ENCODE data around the gene IER2.

The IER2 gene

DNA sequence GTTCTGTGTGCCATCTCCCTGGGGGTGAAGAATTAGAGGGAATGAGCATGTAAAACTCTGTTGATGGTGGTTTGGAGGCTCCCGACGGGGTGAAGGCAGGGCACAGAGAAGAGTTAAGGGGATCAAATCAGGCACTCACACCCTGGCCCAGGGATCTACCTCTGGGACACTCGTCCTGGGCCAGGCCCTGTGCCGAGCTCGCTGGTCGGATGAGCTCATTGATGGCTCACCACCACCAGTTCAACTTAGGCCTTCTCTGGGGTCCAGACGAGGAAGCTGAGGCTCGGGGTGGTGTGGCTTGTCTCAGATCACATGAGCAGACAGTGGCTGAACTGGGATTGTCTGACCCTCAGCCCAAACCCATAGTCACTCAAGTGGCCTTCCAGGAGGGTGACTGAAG, 30.6 kb upstream of the IER2 start:
- no peak for DNase-seq

- no peak for DNase-seq
Observed at GRCh38 chr19:13120031-13120430, 30.2 kb upstream of the IER2 start.

DNA sequence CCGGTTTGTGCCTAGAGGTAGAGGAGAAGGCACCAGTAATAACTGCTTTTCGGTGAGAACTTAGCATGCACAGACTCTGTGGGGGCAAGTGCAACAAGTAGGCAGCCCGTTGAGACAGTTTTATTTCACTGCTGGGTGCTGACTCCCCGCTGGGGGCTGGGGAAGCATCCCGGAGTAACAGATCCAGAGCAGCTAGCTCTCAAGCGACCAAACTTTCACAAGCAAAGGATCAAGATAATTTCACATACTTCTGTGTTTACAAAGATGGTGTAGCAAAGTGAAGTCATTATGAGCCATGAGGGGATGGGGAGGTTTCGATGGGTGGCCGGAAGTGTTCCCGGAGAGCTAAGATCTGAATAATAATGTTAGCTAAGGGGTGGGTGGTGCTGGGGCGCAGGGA, 29.4 kb upstream of the IER2 start:
- no peak for DNase-seq

- no peak for DNase-seq
Observed at GRCh38 chr19:13121551-13122274, 28.5 kb upstream of the IER2 start.

GRCh38 chr19:13122275-13122878, 27.8 kb upstream of the IER2 start:
- no peak for DNase-seq

DNA sequence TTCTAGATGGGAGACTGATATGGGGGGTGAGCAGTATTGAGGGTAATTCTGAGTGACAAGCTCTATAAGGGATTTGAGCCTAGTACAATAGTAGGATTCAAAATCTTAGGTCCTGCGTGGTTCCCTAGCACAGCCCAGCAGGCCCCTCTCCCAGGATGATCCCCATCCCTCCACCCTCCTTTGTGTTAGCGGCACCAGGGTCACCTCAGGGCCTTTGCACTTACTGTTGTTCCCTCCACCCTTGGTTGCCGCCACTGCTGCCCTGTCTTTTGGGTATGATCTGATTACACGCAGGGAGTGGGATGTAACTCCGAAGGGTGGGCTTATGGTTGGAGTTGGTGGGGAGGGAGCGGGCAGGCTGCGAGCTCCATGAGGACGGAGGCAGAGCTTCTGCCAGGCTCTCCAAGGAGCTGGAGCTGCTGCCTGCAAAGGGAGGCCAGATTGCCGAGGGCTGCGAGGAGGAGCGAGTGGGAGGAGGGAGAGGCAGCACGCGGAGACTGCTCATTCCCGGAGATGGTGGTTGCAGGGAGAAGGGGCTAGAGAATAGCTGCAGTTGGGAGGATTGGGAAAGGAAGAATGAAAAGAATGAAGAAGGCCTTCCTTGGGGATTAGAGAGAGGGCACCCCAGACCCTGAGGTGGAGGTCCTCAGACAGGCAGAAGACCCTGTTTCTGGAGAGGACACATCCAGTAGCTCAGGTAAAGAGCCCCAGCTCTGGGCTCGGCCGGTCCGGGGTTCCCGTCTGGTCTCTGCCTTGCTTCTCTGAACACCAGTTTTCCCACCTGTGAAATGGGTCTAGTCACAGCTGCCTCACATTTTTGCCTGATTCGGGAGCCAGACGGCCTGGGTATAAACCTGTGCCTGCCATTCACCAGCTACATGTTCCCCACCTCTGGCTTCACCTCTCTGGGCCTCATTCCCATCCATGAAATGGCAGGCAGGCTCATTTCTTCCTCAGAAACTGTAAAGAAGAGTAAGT, 26.9 kb upstream of the IER2 start:
- no peak for DNase-seq

- no peak for DNase-seq
Observed at GRCh38 chr19:13127051-13127450, 23.2 kb upstream of the IER2 start.

DNA sequence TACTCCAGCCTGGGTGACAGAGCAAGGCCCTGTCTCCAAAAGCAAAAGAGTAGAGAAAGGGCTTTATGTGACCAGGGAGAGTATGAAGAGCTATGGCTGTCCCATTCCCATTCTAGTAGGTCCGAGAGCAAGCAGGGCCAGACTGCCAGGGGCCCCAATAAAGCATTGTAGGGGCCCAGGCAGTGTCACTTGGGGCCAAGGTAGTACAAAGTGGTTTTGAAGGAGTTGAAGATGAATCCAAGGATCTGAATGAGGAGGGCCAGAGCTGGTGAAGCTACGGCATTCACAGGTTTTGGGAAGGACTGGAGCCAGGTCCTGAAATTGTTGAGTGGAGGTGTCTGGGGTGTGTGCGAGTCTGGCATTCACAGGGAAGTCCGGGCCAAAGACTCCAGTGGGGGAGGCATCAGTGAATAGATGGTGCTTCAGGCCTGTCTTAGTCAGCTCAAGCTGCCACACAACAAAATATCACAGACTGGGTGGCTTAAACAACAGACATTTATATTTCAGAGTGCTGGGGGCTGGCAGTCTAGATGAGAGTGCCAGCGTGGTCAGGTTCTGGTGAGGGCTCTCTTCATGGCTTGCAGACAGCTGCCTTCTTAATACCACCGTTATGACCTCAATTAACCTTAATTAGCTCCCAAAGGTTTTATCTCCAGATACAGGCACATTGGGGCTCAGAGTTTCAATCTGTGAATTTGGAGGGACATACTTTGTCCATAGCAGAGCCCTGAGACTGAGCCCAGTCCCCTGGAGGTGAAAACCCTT, 22.2 kb upstream of the IER2 start:
- no peak for DNase-seq

DNA sequence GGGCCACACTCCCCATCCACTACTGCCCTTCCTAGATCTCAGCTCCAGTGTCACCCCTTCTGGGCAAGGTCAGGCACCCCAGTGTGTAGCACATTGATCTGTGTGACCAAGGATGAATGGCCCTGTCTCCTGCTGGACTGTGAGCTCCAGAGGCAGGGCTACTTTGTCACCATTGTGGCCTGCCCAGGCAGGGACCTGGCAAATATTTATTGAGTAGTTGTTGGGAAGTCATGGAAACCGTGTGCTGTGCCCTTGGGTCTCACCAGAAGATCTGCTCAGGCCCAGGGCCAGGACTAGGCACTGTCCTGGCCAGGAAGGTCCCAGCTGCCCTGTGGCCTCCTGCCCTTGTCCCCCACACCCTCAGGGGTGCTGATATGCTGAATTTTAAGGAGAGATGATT, 21.6 kb upstream of the IER2 start:
- DNase-seq: no peak

- DNase-seq: no peak
Observed at GRCh38 chr19:13129384-13129783, 20.8 kb upstream of the IER2 start.

DNA sequence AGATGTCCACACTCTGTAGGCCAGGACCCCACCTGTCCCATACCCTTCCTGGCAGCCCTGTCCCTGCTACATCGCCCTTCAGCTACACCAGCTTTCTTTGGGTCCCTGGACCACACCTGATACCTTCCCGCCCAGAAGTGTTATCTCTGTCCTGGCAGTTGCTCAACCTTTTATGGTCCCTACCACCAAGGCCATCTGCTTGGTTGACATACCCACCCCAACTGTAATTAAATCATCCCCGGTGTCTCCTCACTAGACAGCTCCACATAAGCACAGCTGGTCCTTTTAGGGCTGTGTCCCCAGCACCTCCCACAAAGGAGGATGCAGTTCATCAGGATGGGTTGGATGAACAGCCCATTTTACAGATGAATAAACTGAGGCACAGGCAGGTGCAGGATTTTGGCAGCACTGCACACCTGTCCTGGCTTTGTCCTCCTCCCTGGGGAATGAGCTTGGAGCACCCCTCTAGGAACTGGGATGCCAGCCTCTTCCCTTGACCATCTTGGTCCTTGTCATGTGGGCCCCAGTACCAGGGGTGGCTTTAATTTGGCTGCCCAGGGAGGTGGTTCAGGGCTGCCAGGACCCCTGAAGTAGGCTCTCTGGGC, 19.2 kb upstream of the IER2 start:
- no peak for DNase-seq

- DNase-seq: peak; percentile 69
Observed at GRCh38 chr19:13132471-13133180, 17.6 kb upstream of the IER2 start.

DNA sequence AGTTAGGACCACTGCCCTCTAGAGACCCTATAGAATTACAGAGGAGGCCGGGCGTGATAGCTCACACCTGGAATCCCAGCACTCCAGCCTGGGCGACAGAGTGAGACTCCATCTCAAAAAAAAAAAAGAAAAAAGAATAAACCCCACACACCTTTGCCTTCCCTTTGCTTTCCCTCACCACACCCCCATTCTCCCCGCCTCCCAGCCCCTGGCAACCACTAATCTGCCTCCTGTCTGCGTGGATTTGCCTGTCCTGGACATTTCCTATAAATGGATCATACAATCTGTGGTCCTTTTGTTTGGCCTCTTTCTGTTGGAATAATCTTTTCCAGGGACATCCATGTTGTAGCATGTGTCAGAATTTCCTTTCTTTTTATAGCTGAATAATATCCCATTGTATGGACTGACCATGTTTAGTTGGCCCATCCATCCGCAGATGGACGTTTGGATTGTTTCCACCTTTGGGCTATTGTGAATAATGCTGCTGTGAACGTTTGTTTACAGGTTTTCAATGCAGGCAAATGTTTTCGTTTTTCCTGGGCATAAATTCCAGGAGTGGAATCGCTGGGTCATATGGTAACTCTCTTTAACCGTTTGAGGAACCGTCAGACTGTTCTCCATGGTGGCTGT, 16.9 kb upstream of the IER2 start:
- DNase-seq: no peak

DNA sequence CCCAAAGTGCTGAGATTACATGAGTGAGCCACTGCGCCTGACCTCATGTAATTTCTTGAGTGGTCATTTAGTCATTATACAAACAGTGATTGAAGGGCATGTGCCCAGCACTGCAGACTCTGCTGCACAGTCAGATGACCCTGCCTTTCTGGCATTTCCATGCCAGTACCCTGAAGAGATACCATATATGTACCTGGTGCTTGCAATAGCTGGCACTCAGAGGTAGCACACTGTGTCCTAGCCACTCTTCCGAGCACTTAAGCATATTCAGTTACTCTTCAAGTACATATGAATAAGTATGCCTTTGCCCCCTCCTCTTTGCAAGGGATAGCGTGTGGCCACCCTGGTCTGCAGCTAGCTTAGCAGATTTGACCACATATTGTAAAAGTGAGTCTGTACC, 15.6 kb upstream of the IER2 start:
- no peak for DNase-seq

GRCh38 chr19:13135068-13136062, 14.8 kb upstream of the IER2 start:
- DNase-seq: no peak

GRCh38 chr19:13137290-13137794, 12.9 kb upstream of the IER2 start:
- no peak for DNase-seq

DNA sequence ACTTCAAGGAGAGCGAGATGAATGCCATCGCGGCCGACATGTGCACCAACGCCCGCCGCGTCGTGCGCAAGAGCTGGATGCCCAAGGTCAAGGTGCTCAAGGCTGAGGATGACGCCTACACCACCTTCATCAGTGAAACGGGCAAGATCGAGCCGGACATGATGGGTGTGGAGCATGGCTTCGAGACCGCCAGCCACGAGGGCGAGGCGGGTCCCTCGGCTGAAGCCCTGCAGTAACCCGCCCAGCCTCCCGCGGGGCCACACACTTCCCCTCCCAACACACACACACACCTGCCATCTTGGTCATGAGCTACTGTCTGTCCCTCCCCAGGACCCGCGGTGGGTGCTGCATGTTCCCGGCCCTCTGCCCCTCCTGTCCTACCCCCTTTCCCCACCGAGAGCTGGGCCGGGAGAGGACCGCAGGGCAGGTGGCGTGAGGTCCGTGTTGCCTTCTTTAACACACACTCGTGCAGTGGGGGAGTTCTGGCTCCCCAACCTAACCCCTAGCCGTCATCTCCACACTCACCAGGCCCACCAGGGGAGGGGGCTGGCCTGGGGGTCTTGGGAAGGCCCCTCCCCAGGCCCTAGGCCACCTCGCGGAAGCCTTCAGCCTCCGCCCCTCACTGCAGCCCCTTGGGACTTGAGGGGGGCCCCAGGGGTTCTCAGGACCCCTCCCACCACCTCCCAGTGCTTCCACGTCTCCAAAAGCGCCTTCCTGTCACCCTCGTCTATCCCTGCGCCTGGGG, 11.9 kb upstream of the IER2 start:
- DNase-seq: no peak

DNA sequence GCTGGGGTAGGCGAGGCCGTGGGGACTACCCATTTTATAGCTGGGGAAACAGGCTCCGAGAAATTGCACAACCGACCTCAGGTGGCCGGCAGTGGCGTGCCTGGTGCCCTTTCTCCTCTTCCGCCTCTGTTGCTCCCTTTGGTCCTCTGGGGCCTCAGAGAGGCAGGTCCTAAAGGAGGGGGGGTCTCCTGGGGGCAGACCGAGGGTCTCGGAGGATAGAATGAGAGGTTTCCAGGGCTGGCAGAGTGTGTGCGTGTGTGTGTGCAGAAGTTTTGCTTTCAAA, 11.4 kb upstream of the IER2 start:
- no peak for DNase-seq

DNA sequence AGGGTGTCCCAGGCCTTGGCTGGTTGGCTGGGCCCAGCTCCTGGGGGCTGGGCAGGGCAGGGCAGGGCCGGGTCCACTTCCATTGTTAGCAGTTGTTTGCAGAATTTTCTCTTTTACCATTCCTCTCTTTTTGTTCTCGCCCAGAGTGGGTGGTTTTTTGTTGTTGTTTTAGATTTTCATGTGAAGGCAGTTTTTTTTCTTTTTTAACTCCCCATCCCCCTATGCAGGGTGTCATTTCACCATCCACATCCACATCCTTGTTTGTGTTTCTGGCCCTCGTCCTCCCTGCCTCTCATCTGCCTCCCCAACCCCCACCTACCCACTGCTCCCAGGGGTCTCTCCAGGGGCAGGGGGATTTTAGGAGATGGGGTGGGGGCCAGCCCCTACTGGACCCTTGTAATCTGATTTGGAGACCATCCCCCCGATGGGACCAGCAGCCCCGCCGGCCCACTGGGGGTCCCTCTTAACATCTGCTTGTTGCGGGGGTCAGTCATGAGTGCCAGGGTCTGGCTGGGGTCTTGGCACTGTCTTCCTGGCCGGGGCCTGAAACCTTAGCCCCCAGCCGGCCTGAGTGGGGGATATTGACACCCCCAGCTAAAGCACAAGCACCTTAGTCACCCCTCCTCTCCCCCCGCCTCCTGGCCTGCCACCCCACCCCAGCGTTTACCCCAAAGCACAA, 10.4 kb upstream of the IER2 start:
- no peak for DNase-seq

All from stimulated activated CD4-positive, alpha-beta T cell treated with anti-CD3 and anti-CD28 coated beads, Interleukin-2, amount 100 ng/mL, for 24 hours (primary cell).